T1000 (cell line): Measurements from ENCODE around the gene TXNL4B.
"Not testable (repeated sequence)": the region's sequence is repeated elsewhere in the genome, so short reads cannot be mapped to it uniquely, and the experiment has no call there.

ENCODE experiments used
- DNase-seq: peaks from one replicate; lab custom pipeline; 2025; ENCODE audit warnings: mixed read lengths; lab: John Stamatoyannopoulos, UW

TXNL4B gene

GRCh38 chr16:72072514-72073342 lies 20.7 kb downstream of the TXNL4B start:
- no peak for DNase-seq

GRCh38 chr16:72068930-72069329 lies 24.5 kb downstream of the TXNL4B start:
- no peak for DNase-seq

- no peak for DNase-seq
Observed at GRCh38 chr16:72066747-72067146, 26.7 kb downstream of the TXNL4B start.

GRCh38 chr16:72064361-72064894 lies 29.0 kb downstream of the TXNL4B start:
- no peak for DNase-seq

- no peak for DNase-seq
Observed at GRCh38 chr16:72061564-72061963, 31.9 kb downstream of the TXNL4B start.

GRCh38 chr16:72060405-72060804 lies 33.0 kb downstream of the TXNL4B start:
- no peak for DNase-seq

GRCh38 chr16:72059060-72059459 lies 34.4 kb downstream of the TXNL4B start:
- not testable (repeated sequence) for DNase-seq

- not testable (repeated sequence) for DNase-seq
Observed at GRCh38 chr16:72057313-72057712, 36.1 kb downstream of the TXNL4B start.

- DNase-seq: no peak
Observed at GRCh38 chr16:72055911-72056310, 37.5 kb downstream of the TXNL4B start.

GRCh38 chr16:72054254-72054847 lies 39.1 kb downstream of the TXNL4B start, which contains the start of gene HP:
HP (plus strand) TSS chr16:72054505; CDS start chr16:72054653, 148 bp downstream.
- DNase-seq: not testable (repeated sequence)

- DNase-seq: no peak
Observed at GRCh38 chr16:72051818-72052217, 41.6 kb downstream of the TXNL4B start.

GRCh38 chr16:72050769-72051464 lies 42.5 kb downstream of the TXNL4B start:
- no peak for DNase-seq

- DNase-seq: no peak
Observed at GRCh38 chr16:72049110-72049509, 44.3 kb downstream of the TXNL4B start.

GRCh38 chr16:72044825-72045359 lies 48.5 kb downstream of the TXNL4B start:
- DNase-seq: no peak

GRCh38 chr16:72044296-72044695 lies 49.1 kb downstream of the TXNL4B start:
- no peak for DNase-seq

GRCh38 chr16:72043539-72043938 lies 49.9 kb downstream of the TXNL4B start:
- DNase-seq: no peak

GRCh38 chr16:72043058-72043457 lies 50.4 kb downstream of the TXNL4B start:
- DNase-seq: no peak

GRCh38 chr16:72042157-72042660 lies 51.2 kb downstream of the TXNL4B start:
- no peak for DNase-seq

GRCh38 chr16:72036098-72036497 lies 57.3 kb downstream of the TXNL4B start:
- no peak for DNase-seq
